A549 (cell line): Measurements from ENCODE around the gene DPY19L3. TPM values are rescaled to one million over a fixed set of nuclear protein-coding genes. Genes with fewer than 3 reads are reported as not detected.

Source experiments
- ATAC-seq, 2 experiments: fragments of 200-7000 bp in 1 of 2; fragments of >200 bp in 1 of 2; cut with Nextera tagmentation in 1 of 2; cut with Tn5 transposase in 1 of 2; 3 replicates each; pipeline versions ENCODE4 v1.8.0 to v1.9.1; 2018 to 2020; ENCODE audit warnings: mild to moderate bottlenecking in 1 of 2, moderate library complexity in 1 of 2
- CTCF ChIA-PET: fragments of 300-600 bp; sonication (Branson Sonifier 250); formaldehyde crosslinking; extraction: SDS; loops from one replicate; lab custom pipeline; 2021; ENCODE audit warnings: antibody characterized with exemption, inconsistent platforms; lab: Yijun Ruan, JAX
- POLR2A ChIA-PET: fragments of 350-600 bp; formaldehyde crosslinking; extraction: SDS; loops from one replicate; lab custom pipeline; 2021; ENCODE audit warnings: antibody characterized with exemption, inconsistent platforms; lab: Yijun Ruan, JAX
- DNase-seq, 2 experiments: peaks; one replicate each; pipeline versions ENCODE4 v3.0.0 to v3.0.0-alpha.2; 2011 to 2016; ENCODE audit warnings: low read depth in 1 of 2, low spot score in 1 of 2
- FAIRE-seq: peaks from 2 replicates; lab custom pipeline; 2011; peaks lifted over from hg19 to GRCh38; lab: Jason Lieb, UNC
- H3K27ac ChIP-seq, 2 experiments: fragments of >200 bp; sonication (Bioruptor Twin); formaldehyde crosslinking; 3 replicates each; pipeline ENCODE4 v1.5.1; 2016 to 2017
- H3K4me1 ChIP-seq: fragments of >200 bp; sonication (Bioruptor Twin); formaldehyde crosslinking; 3 replicates; pipeline ENCODE4 v1.6.1; 2016
- H3K4me2 ChIP-seq: fragments of >200 bp; sonication (Bioruptor Twin); formaldehyde crosslinking; 3 replicates; pipeline ENCODE4 v1.6.1; 2016
- H3K4me3 ChIP-seq: fragments of >200 bp; sonication (Bioruptor Twin); formaldehyde crosslinking; 3 replicates; pipeline ENCODE4 v1.5.1; 2016
- H3K9me3 ChIP-seq: fragments of >200 bp; sonication (Bioruptor Twin); formaldehyde crosslinking; 3 replicates; pipeline ENCODE4 v1.6.1; 2016
- ATOH8 ChIP-seq: fragments of 250-450 bp; sonication (Bioruptor Pico); IDR thresholded peaks from 2 replicates; pipeline ENCODE4 v1.5.0; 2020; ENCODE audit warnings: low read depth, mild to moderate bottlenecking, moderate library complexity
- CBX2 ChIP-seq: fragments of 200-600 bp; sonication (generic); IDR thresholded peaks from 2 replicates; pipeline ENCODE4 v1.6.1; 2016; ENCODE audit warnings: low read depth, mild to moderate bottlenecking, borderline replicate concordance
- CEBPB ChIP-seq, 2 experiments: fragments of >200 bp in 1 of 2; sonication (Bioruptor Twin) in 1 of 2; formaldehyde crosslinking in 1 of 2; IDR thresholded peaks; 2 replicates each; pipeline ENCODE4 v1.6.1; 2012 to 2016
- CHD4 ChIP-seq: fragments of 200-600 bp; sonication (generic); IDR thresholded peaks from 2 replicates; pipeline ENCODE4 v1.6.1; 2016; ENCODE audit warnings: antibody characterized with exemption, mild to moderate bottlenecking, borderline replicate concordance
- E2F6 ChIP-seq: IDR thresholded peaks from 2 replicates; pipeline ENCODE4 v1.6.1; 2012; ENCODE audit warnings: low read depth, borderline replicate concordance
- EHF ChIP-seq: fragments of 250-450 bp; sonication (Bioruptor Pico); IDR thresholded peaks from 2 replicates; pipeline ENCODE4 v1.5.0; 2020; ENCODE audit warnings: mild to moderate bottlenecking
- EHMT2 ChIP-seq: fragments of 200-600 bp; sonication (generic); IDR thresholded peaks from 2 replicates; pipeline ENCODE4 v1.6.1; 2016; ENCODE audit warnings: antibody characterized with exemption, low read depth, mild to moderate bottlenecking, moderate library complexity
- ELK1 ChIP-seq: fragments of 150-350 bp; IDR thresholded peaks from 2 replicates; pipeline ENCODE4 v1.6.1; 2014; ENCODE audit warnings: low read depth, mild to moderate bottlenecking, low read length
- FOSL2 ChIP-seq, 2 experiments: fragments of 450-650 bp in 1 of 2; fragments of >200 bp in 1 of 2; sonication (Bioruptor Twin) in 1 of 2; formaldehyde crosslinking; IDR thresholded peaks; 2 replicates each; pipeline versions ENCODE4 v1.5.0 to v1.6.1; 2016 to 2020; ENCODE audit warnings: mild to moderate bottlenecking in 1 of 2, moderate library complexity in 1 of 2
- HES2 ChIP-seq: fragments of >200 bp; sonication (Bioruptor Twin); formaldehyde crosslinking; IDR thresholded peaks from 2 replicates; pipeline ENCODE4 v1.6.1; 2016
- HEYL ChIP-seq: fragments of 250-450 bp; sonication (Bioruptor Pico); IDR thresholded peaks from 2 replicates; pipeline ENCODE4 v1.8.0; 2021; ENCODE audit warnings: mild to moderate bottlenecking, moderate library complexity
- HMGXB4 ChIP-seq: fragments of 250-450 bp; sonication (Bioruptor Pico); IDR thresholded peaks from 2 replicates; pipeline ENCODE4 v1.5.0; 2021; ENCODE audit warnings: mild to moderate bottlenecking, moderate library complexity, borderline replicate concordance
- HOXB13 ChIP-seq: fragments of 250-450 bp; sonication (Bioruptor Pico); IDR thresholded peaks from 2 replicates; pipeline ENCODE4 v1.5.0; 2020; ENCODE audit warnings: low read depth, mild to moderate bottlenecking, moderate library complexity
- JUN ChIP-seq, 2 experiments: fragments of >200 bp; sonication (Bioruptor Twin); formaldehyde crosslinking; IDR thresholded peaks; 2 replicates in 1 of 2; 3 replicates in 1 of 2; pipeline ENCODE4 v1.6.1; 2016 to 2017
- JUNB ChIP-seq: fragments of >200 bp; sonication (Bioruptor Twin); formaldehyde crosslinking; IDR thresholded peaks from 2 replicates; pipeline ENCODE4 v1.6.1; 2016
- KDM1A ChIP-seq: fragments of 200-600 bp; sonication (generic); IDR thresholded peaks from 2 replicates; pipeline ENCODE4 v1.6.1; 2016; ENCODE audit warnings: low read depth, mild to moderate bottlenecking
- MAFK ChIP-seq: fragments of 450-650 bp; IDR thresholded peaks from 2 replicates; pipeline ENCODE4 v1.6.1; 2014; ENCODE audit not compliant: partially characterized antibody
- MAX ChIP-seq: IDR thresholded peaks from 2 replicates; pipeline ENCODE4 v1.6.1; 2012
- NFE2L2 ChIP-seq: fragments of 150-350 bp; conservative IDR thresholded peaks from 2 replicates; pipeline ENCODE4 v1.6.1; 2014; ENCODE audit warnings: low read length
- NR3C1 ChIP-seq: fragments of >200 bp; sonication (Bioruptor Twin); formaldehyde crosslinking; IDR thresholded peaks from 3 replicates; pipeline ENCODE4 v1.6.1; 2017
- PBX3 ChIP-seq: IDR thresholded peaks from 2 replicates; pipeline ENCODE4 v1.6.1; 2012
- PHF8 ChIP-seq: fragments of 200-600 bp; sonication (generic); IDR thresholded peaks from 2 replicates; pipeline ENCODE4 v1.6.1; 2016; ENCODE audit warnings: low read depth, mild to moderate bottlenecking, antibody characterized with exemption, moderate library complexity, borderline replicate concordance
- POLR2A ChIP-seq: IDR thresholded peaks from 2 replicates; pipeline ENCODE4 v1.6.1; 2012; ENCODE audit warnings: mild to moderate bottlenecking, low read length
- POLR2AphosphoS2 ChIP-seq: conservative IDR thresholded peaks from 2 replicates; pipeline ENCODE4 v1.6.1; 2012; ENCODE audit warnings: low read length, improper control_type of control experiment, inconsistent platforms
- RCOR1 ChIP-seq: fragments of 150-350 bp; IDR thresholded peaks from 2 replicates; pipeline ENCODE4 v1.6.1; 2014; ENCODE audit warnings: antibody characterized with exemption, low read length, low read depth
- RFX5 ChIP-seq: fragments of 450-650 bp; IDR thresholded peaks from 2 replicates; pipeline ENCODE4 v1.7.1; 2014; ENCODE audit warnings: antibody characterized with exemption, mild to moderate bottlenecking, moderate library complexity
- RNF2 ChIP-seq: fragments of 200-600 bp; sonication (generic); IDR thresholded peaks from 2 replicates; pipeline ENCODE4 v1.6.1; 2016; ENCODE audit warnings: low read depth, mild to moderate bottlenecking, antibody characterized with exemption, moderate library complexity, borderline replicate concordance
- SMC3 ChIP-seq: fragments of >200 bp; sonication (Bioruptor Twin); formaldehyde crosslinking; IDR thresholded peaks from 3 replicates; pipeline ENCODE4 v1.6.1; 2018; ENCODE audit warnings: inconsistent platforms
- SREBF2 ChIP-seq: fragments of 450-650 bp; IDR thresholded peaks from 2 replicates; pipeline ENCODE4 v1.6.1; 2014; ENCODE audit warnings: mild to moderate bottlenecking, moderate library complexity
- TP53 ChIP-seq: fragments of 250-450 bp; sonication (Bioruptor Pico); IDR thresholded peaks from 2 replicates; pipeline ENCODE4 v1.5.0; 2021; ENCODE audit warnings: mild to moderate bottlenecking, moderate library complexity
- ZC3H11A ChIP-seq: fragments of 450-650 bp; IDR thresholded peaks from 2 replicates; pipeline ENCODE4 v1.6.1; 2014; ENCODE audit warnings: antibody characterized with exemption, mild to moderate bottlenecking
- ZNF302 ChIP-seq: fragments of 250-450 bp; sonication (Bioruptor Pico); IDR thresholded peaks from 2 replicates; pipeline ENCODE4 v1.9.0; 2021; ENCODE audit warnings: inconsistent platforms, mild to moderate bottlenecking, moderate library complexity
- ZSCAN20 ChIP-seq: fragments of 250-450 bp; sonication (Bioruptor Pico); IDR thresholded peaks from 2 replicates; pipeline ENCODE4 v1.8.0; 2022; ENCODE audit warnings: mild to moderate bottlenecking, moderate library complexity
- WGBS: methylation state at CpG from one replicate; pipeline ENCODE4 v1.1.6; 2017; ENCODE audit errors: missing lambda C conversion rate; 5-methylcytosine and 5-hydroxymethylcytosine counted together
- polyA minus RNA-seq: library from RNA; depleted of rRNA, polyadenylated mRNA; stranded (reverse); fragments of >200 nt; gene quantifications from 2 replicates; pipeline ENCODE4 v1.2.3, GENCODE V29; 2011; rRNA and poly(A)+ RNA removed
- polyA plus RNA-seq, 4 experiments: library from polyadenylated mRNA; depleted of rRNA in 3 of 4; stranded (reverse); fragments of >200 nt; fragmentation: RNase III in 1 of 4; extraction: RNeasy Plus Mini Kit Qiagen cat#74134 plus additional on column Dnase treatment in 1 of 4; gene quantifications; 2 replicates in 3 of 4; 3 replicates in 1 of 4; pipeline ENCODE4 v1.2.3, GENCODE V29; 2011 to 2017

DPY19L3 gene
- 28.9 and 29.6 TPM in 2 replicates for polyA plus RNA-seq (2011; rRNA removed)
- polyA plus RNA-seq (2012; cell fraction: cytosol; rRNA removed): 22.4 and 26.1 TPM in 2 replicates
- 63.6 and 79.2 TPM in 2 replicates for polyA plus RNA-seq (2012; cell fraction: nucleus; rRNA removed)
- polyA plus RNA-seq (2017; fragmentation: RNase III; extraction: RNeasy Plus Mini Kit Qiagen cat#74134 plus additional on column Dnase treatment): 14.9 to 16.6 TPM (median 15.7 TPM) in 3 replicates
- polyA minus RNA-seq: 39.7 and 51.2 TPM in 2 replicates

GRCh38 chr19:32405431-32406160 is at the start of gene DPY19L3:
DPY19L3 (plus strand) TSS chr19:32405770; CDS start chr19:32408254, 2,484 bp downstream.
- CTCF ChIA-PET: interaction anchor here (0.7 to 2.2 kb wide), 7 partner anchors 12 to 164 kb away, joined by 3 to 9 read pairs (median 3); no protein-coding TSS in a partner anchor
- TF ChIP-seq EHF (CRISPR knock-in tag) (peak; percentile 35; the same call in 1 of the 2 replicates), RFX5 (0 out of 2 replicates have a peak, but pooled peaks have one; percentile 22), NFE2L2 (no peak), TP53 (CRISPR knock-in tag) (peak; percentile 96; the same call in 1 of the 2 replicates), HMGXB4 (CRISPR knock-in tag) (no peak), ATOH8 (CRISPR knock-in tag) (0 out of 2 replicates have a peak, but pooled peaks have one; percentile 43), SMC3 (no peak; the same call in 1 of the 3 replicates), E2F6 (peak; percentile 66), NR3C1 (no peak), PHF8 (peak; percentile 93; the same call in 1 of the 2 replicates), RCOR1 (no peak), JUN (IDR thresholded peaks at IDR 0.05) (peak; percentile 95 to 99), CHD4 (no peak), SREBF2 (no peak), KDM1A (no peak), ZNF302 (CRISPR knock-in tag) (no peak), JUNB (no peak), ZSCAN20 (CRISPR knock-in tag) (no peak), CEBPB (IDR thresholded peaks at IDR 0.05) (no peak), POLR2AphosphoS2 (no peak), ELK1 (no peak), MAFK (no peak), RNF2 (no peak), PBX3 (peak; percentile 96), CBX2 (no peak), HOXB13 (CRISPR knock-in tag) (no peak), HEYL (no peak), ZC3H11A (no peak), EHMT2 (no peak), HES2 (no peak), MAX (peak; percentile 97), POLR2A (peak; percentile 97), FOSL2 (IDR thresholded peaks at IDR 0.05) (no peak), FOSL2 (CRISPR knock-in tag; IDR thresholded peaks at IDR 0.05) (0 out of 2 replicates have a peak, but pooled peaks have one; percentile 1)

More at GRCh38 chr19:32405431-32406160, at the start of gene DPY19L3:
- Histone ChIP-seq H3K27ac (peak within 1 kb of the TSS; percentile 94 to 97), H3K4me2 (peak within 1 kb of the TSS; percentile 83), H3K4me3 (peak within 1 kb of the TSS; percentile 84), H3K4me1 (peaks cover 24% of the 10 kb centered on the region), H3K9me3 (no peaks in the 10 kb centered on the region)
- peak; percentile 85 for FAIRE-seq
- peak; percentile 98 to 99 for DNase-seq
- 1% methylated on average over 38 of the region's 104 CpGs for WGBS
- POLR2A ChIA-PET: interaction anchor here (0.6 to 2.1 kb wide), 38 partner anchors 8 to 1738 kb away, joined by 3 to 36 read pairs (median 4); partner anchors contain the start of genes ANKRD27, PDCD5, RGS9BP and ZNF507
- peak; percentile 97 to 98 for ATAC-seq
